Endothelial cell of umbilical vein (primary cell): ENCODE results near the gene EZH1. TPM values are rescaled to one million over a fixed set of nuclear protein-coding genes. Genes with fewer than 3 reads are reported as not detected.

ENCODE experiments used
- BruUV-seq: library from RNA; stranded (reverse); fragments of 400-500 nt; replicated peaks from 2 replicates; lab custom pipeline; 2021; lab: Mats Ljungman, UMichigan
- CTCF ChIA-PET: fragments of 300-600, 350-600 bp; sonication (Branson Sonifier 250); formaldehyde crosslinking; loops from one replicate; lab custom pipeline; 2021; ENCODE audit warnings: antibody characterized with exemption, inconsistent platforms; lab: Charles Lee
- POLR2A ChIA-PET: fragments of 300-600, 350-600 bp; sonication (Branson Sonifier 250); formaldehyde crosslinking; loops from one replicate; lab custom pipeline; 2021; ENCODE audit warnings: antibody characterized with exemption, inconsistent platforms; lab: Charles Lee
- DNase-seq: peaks from one replicate; pipeline ENCODE4 v3.0.0-alpha.2; 2011; ENCODE audit warnings: low read depth, low spot score
- FAIRE-seq: peaks from 2 replicates; lab custom pipeline; 2011; peaks lifted over from hg19 to GRCh38; lab: Jason Lieb, UNC
- H2AFZ ChIP-seq: 2 replicates; pipeline ENCODE4 v1.6.0; 2012; ENCODE audit warnings: low read depth, low read length, control low read depth, inconsistent platforms
- H3K27ac ChIP-seq: 2 replicates; pipeline ENCODE4 v1.5.1; 2011; ENCODE audit warnings: low read depth, mild to moderate bottlenecking, control low read depth, low read length, moderate library complexity; ENCODE audit not compliant: insufficient read depth
- H3K27me3 ChIP-seq, 2 experiments: 2 replicates each; pipeline versions ENCODE4 v1.6.0 to v1.6.1; 2011; ENCODE audit warnings: low read length in 2 of 2, mixed read lengths in 1 of 2; ENCODE audit not compliant: control insufficient read depth in 2 of 2, insufficient read depth in 2 of 2
- H3K36me3 ChIP-seq, 2 experiments: 2 replicates in 1 of 2; 3 replicates in 1 of 2; pipeline ENCODE4 v1.5.1; 2011; ENCODE audit warnings: low read length in 2 of 2, mild to moderate bottlenecking in 1 of 2, moderate library complexity in 1 of 2; ENCODE audit not compliant: control insufficient read depth in 2 of 2, insufficient read depth in 2 of 2; ENCODE audit errors: extremely low read depth in 1 of 2
- H3K4me1 ChIP-seq: 3 replicates; pipeline ENCODE4 v1.5.1; 2011; ENCODE audit warnings: mild to moderate bottlenecking, low read length; ENCODE audit not compliant: control insufficient read depth, insufficient read depth; ENCODE audit errors: extremely low read depth
- H3K4me2 ChIP-seq: 2 replicates; pipeline ENCODE4 v1.6.1; 2011; ENCODE audit warnings: low read length, control low read depth, mixed read lengths; ENCODE audit not compliant: insufficient read depth
- H3K4me3 ChIP-seq, 3 experiments: fragments of 200-600 bp in 1 of 3; sonication (generic), shearing (Covaris generic) in 1 of 3; replicated peaks in 1 of 3; 2 replicates each; pipeline ENCODE4 v1.5.1; 2011 to 2016; ENCODE audit warnings: control low read depth in 3 of 3, low read length in 3 of 3, mild to moderate bottlenecking in 2 of 3, inconsistent platforms in 1 of 3, low read depth in 1 of 3, moderate library complexity in 1 of 3; ENCODE audit not compliant: insufficient read depth in 1 of 3
- H3K79me2 ChIP-seq: 2 replicates; pipeline ENCODE4 v1.6.0; 2012; ENCODE audit warnings: low read length, inconsistent platforms; ENCODE audit not compliant: control insufficient read depth, insufficient read depth
- H3K9ac ChIP-seq: replicated peaks from 2 replicates; pipeline ENCODE3; 2011; ENCODE audit warnings: low read length, control low read depth; ENCODE audit not compliant: insufficient read depth; ENCODE audit errors: extremely low read depth
- H3K9me1 ChIP-seq: replicated peaks from 3 replicates; pipeline ENCODE4 v1.6.0; 2011; ENCODE audit warnings: mild to moderate bottlenecking, low read length; ENCODE audit not compliant: control insufficient read depth, insufficient read depth; ENCODE audit errors: extremely low read depth
- H3K9me3 ChIP-seq: replicated peaks from 2 replicates; pipeline ENCODE4 v1.5.1; 2012; ENCODE audit warnings: low read length, inconsistent platforms; ENCODE audit not compliant: control insufficient read depth, insufficient read depth
- H4K20me1 ChIP-seq: replicated peaks from 2 replicates; pipeline ENCODE3; 2011; ENCODE audit warnings: mild to moderate bottlenecking, low read length; ENCODE audit not compliant: control insufficient read depth, insufficient read depth; ENCODE audit errors: extremely low read depth
- EZH2 ChIP-seq: IDR thresholded peaks from 2 replicates; pipeline ENCODE4 v1.6.1; 2012; ENCODE audit warnings: borderline replicate concordance, low read depth, mild to moderate bottlenecking, moderate library complexity, low read length, inconsistent platforms; ENCODE audit not compliant: severe bottlenecking
- FOS ChIP-seq: IDR thresholded peaks from 2 replicates; pipeline ENCODE4 v1.6.1; 2011; ENCODE audit warnings: mild to moderate bottlenecking, low read length, moderate library complexity, borderline replicate concordance; ENCODE audit not compliant: insufficient read depth
- GATA2 ChIP-seq: IDR thresholded peaks from 2 replicates; pipeline ENCODE4 v1.7.0; 2011; ENCODE audit warnings: low read depth, mild to moderate bottlenecking, moderate library complexity, mixed read lengths, low read length; ENCODE audit not compliant: insufficient read length, insufficient read depth
- JUN ChIP-seq: IDR thresholded peaks from 2 replicates; pipeline ENCODE4 v1.6.1; 2011; ENCODE audit warnings: borderline replicate concordance, low read depth; ENCODE audit not compliant: insufficient read length, insufficient read depth
- MYC ChIP-seq: IDR thresholded peaks from one replicate; pipeline ENCODE4 v1.6.1; 2011; ENCODE audit warnings: mild to moderate bottlenecking, low read depth, low read length
- POLR2A ChIP-seq: IDR thresholded peaks from 2 replicates; pipeline ENCODE4 v1.6.1; 2012; ENCODE audit warnings: low read depth, mild to moderate bottlenecking, control low read depth, low read length
- POLR2AphosphoS5 ChIP-seq: IDR thresholded peaks from 2 replicates; pipeline ENCODE4 v1.6.1; 2012; ENCODE audit warnings: low read depth, mild to moderate bottlenecking, control low read depth, low read length, moderate library complexity; ENCODE audit not compliant: insufficient read depth
- dilution Hi-C: fragments of 300-500 bp; cut with MboI; formaldehyde crosslinking; loops from one replicate; pipeline ENCODE4 v1.15.0; 2019; ENCODE audit warnings: low sequenced_read_pairs; ENCODE audit not compliant: extremely low pct_ligation_motif_present
- intact Hi-C: fragments of 100-400 bp; cut with micrococcal nuclease; formaldehyde crosslinking; loops from one replicate; pipeline ENCODE4 v1.10.0; 2022
- polyA plus RNA-seq, 4 experiments: library from polyadenylated mRNA; depleted of rRNA in 3 of 4; stranded (reverse) in 3 of 4; unstranded in 1 of 4; fragments of >200 nt; gene quantifications; 2 replicates each; pipeline versions ENCODE4 v1.2.1 to v1.2.3, GENCODE V29; 2011 to 2012; ENCODE audit warnings: missing spikeins in 1 of 4
- total RNA-seq: library from RNA; stranded (reverse); gene quantifications from 2 replicates; pipeline ENCODE4 v1.2.3, GENCODE V29; 2021
- TF ChIP-seq, protein P1 (sequence below): IDR thresholded peaks from 2 replicates; pipeline ENCODE4 v1.6.1; 2011; ENCODE audit not compliant: insufficient read depth, insufficient read length
- TF ChIP-seq, protein P2 (sequence below), 2 donors: IDR thresholded peaks; 1 replicate in 1 of 2; 2 replicates in 1 of 2; pipeline ENCODE4 v1.5.1; 2011; ENCODE audit warnings: low read length in 2 of 2, mild to moderate bottlenecking in 2 of 2, moderate library complexity in 2 of 2, control low read depth in 1 of 2, inconsistent platforms in 1 of 2, low read depth in 1 of 2; ENCODE audit not compliant: insufficient read depth in 1 of 2; ENCODE audit errors: extremely low read depth in 1 of 2

Gene EZH1
- total and polyA plus RNA-seq, 2 donors (not counting 3 experiments of a cell fraction or from before 2014, with no cell fraction given) = 31.4 to 33.7 TPM

DNA sequence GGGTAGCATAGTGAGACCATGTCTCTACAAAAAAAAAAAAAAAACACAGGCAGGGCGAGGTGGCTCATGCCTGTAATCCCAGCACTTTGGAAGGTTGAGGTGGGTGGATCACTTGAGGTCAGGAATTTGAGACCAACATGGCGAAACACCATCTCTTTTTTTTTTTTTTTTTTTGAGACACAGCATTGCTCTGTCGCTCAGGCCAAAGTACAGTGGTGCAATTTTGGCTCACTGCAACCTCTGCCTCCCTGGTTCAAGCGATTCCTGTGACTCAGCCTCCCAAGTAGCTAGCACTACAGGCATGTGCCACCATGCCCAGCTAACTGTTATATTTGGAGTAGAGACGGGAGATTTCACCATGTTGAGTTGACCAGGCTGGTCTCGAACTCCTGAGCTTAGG, 21.3 kb upstream of the EZH1 start:
- Histone ChIP-seq H3K9me1 (no peaks in the 10 kb centered on the region), H3K27me3 (no peaks in the 10 kb centered on the region), H3K9ac (no peak overlapping the region), H2AFZ (no peak overlapping the region), H3K4me2 (no peak overlapping the region), H3K4me3 (no peak overlapping the region), H3K4me1 (peaks cover 26% of the 10 kb centered on the region), H4K20me1 (no peaks in the 10 kb centered on the region), H3K36me3 (no peaks in the 10 kb centered on the region), H3K79me2 (no peaks in the 10 kb centered on the region), H3K27ac (no peak overlapping the region), H3K9me3 (no peaks in the 10 kb centered on the region)
- no TSS peak for BruUV-seq
- no peak for DNase-seq
- CTCF ChIA-PET = no interaction called here
- TF ChIP-seq EZH2 (no peak), JUN (no peak), MYC (no peak), FOS (no peak), GATA2 (no peak), POLR2AphosphoS5 (no peak), POLR2A (no peak)
- TF ChIP-seq, protein P1, sequence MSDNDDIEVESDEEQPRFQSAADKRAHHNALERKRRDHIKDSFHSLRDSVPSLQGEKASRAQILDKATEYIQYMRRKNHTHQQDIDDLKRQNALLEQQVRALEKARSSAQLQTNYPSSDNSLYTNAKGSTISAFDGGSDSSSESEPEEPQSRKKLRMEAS = no peak
- TF ChIP-seq, protein P2, sequence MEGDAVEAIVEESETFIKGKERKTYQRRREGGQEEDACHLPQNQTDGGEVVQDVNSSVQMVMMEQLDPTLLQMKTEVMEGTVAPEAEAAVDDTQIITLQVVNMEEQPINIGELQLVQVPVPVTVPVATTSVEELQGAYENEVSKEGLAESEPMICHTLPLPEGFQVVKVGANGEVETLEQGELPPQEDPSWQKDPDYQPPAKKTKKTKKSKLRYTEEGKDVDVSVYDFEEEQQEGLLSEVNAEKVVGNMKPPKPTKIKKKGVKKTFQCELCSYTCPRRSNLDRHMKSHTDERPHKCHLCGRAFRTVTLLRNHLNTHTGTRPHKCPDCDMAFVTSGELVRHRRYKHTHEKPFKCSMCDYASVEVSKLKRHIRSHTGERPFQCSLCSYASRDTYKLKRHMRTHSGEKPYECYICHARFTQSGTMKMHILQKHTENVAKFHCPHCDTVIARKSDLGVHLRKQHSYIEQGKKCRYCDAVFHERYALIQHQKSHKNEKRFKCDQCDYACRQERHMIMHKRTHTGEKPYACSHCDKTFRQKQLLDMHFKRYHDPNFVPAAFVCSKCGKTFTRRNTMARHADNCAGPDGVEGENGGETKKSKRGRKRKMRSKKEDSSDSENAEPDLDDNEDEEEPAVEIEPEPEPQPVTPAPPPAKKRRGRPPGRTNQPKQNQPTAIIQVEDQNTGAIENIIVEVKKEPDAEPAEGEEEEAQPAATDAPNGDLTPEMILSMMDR (IDR thresholded peaks at IDR 0.05; ENCODE audit: extremely low read depth in 1 of 2, insufficient read depth in 1 of 2, low read depth in 1 of 2, low read length in 2 of 2) = no peak
- FAIRE-seq = no peak
- POLR2A ChIA-PET = interaction anchor here (0.7 kb wide), 1 partner anchor 16 kb away, joined by 4 read pairs; no protein-coding TSS in a partner anchor
- intact Hi-C loops (no loop called here), dilution Hi-C loops (no loop called here)
